ENCODE results near the gene MYT1. TPM values are rescaled to one million over a fixed set of nuclear protein-coding genes. Genes with fewer than 3 reads are reported as not detected.

MYT1 gene
- total RNA-seq, 1 donor from 2014 or later = not detected

- peaks cover 13% of the 10 kb centered on the region for H3K27me3 ChIP-seq (ENCODE audit: control insufficient read depth, insufficient read depth, low read length)
- TF ChIP-seq, protein P1, sequence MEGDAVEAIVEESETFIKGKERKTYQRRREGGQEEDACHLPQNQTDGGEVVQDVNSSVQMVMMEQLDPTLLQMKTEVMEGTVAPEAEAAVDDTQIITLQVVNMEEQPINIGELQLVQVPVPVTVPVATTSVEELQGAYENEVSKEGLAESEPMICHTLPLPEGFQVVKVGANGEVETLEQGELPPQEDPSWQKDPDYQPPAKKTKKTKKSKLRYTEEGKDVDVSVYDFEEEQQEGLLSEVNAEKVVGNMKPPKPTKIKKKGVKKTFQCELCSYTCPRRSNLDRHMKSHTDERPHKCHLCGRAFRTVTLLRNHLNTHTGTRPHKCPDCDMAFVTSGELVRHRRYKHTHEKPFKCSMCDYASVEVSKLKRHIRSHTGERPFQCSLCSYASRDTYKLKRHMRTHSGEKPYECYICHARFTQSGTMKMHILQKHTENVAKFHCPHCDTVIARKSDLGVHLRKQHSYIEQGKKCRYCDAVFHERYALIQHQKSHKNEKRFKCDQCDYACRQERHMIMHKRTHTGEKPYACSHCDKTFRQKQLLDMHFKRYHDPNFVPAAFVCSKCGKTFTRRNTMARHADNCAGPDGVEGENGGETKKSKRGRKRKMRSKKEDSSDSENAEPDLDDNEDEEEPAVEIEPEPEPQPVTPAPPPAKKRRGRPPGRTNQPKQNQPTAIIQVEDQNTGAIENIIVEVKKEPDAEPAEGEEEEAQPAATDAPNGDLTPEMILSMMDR (IDR thresholded peaks at IDR 0.05; ENCODE audit: insufficient read depth, low read length, poor library complexity, severe bottlenecking) = no peak
- H3K4me3 ChIP-seq (ENCODE audit: low read depth, low read length) = no peak overlapping the region
- no peak for DNase-seq (ENCODE audit: low read depth)
- H3K36me3 ChIP-seq (ENCODE audit: control insufficient read depth, insufficient read depth, low read length) = no peaks in the 10 kb centered on the region
Measured at GRCh38 chr20:64225828-64226598, 61.8 kb downstream of the MYT1 start.

DNA sequence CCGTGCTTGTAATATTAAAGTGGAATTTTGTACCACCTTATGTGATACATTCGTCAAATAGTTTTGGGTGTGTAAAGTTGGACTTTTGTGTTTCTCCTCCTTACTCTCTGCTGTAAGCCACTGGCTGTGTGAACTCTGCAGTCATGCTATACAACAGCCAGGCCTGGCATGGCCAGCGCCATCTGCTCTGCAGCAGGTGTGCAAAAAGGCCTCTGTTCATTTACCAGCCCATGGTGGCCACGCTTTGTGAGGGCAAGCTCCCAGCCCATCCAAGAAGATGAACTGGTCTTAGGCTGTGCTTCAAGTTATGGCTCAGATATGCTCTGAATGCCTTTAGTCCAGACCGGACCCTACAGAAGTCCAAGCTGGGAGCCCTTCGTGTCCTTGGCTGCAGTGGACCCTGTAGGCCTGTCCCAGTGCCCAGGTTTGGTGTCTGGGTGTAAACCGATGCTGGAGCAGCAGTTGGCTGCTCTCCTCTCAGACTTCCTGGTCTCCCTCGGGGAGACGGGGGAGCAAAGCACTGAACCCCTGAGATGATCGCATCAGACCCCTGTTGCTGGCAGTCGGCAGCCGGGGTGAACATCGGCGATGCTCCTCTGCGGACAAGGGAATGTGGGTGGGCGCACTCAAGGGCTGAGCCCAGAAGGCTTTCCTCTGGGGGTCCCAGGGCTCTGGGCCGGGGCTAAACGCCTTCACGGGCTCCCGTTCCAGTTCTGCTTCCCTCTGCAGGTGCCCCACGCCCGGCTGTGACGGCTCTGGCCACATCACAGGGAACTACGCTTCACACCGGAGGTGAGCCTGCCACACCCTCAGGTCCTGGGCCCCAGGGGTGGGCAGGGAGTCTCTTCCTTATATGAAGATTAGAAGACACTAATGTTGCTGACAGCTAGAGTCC is 62.7 kb downstream of the MYT1 start:
- DNase-seq (ENCODE audit: low read depth) = no peak
- no peak overlapping the region for H3K4me3 ChIP-seq (ENCODE audit: low read depth, low read length)
- TF ChIP-seq, protein P1 (IDR thresholded peaks at IDR 0.05; ENCODE audit: insufficient read depth, low read length, poor library complexity, severe bottlenecking) = no peak
- peaks cover 19% of the 10 kb centered on the region for H3K27me3 ChIP-seq (ENCODE audit: control insufficient read depth, insufficient read depth, low read length)
- no peaks in the 10 kb centered on the region for H3K36me3 ChIP-seq (ENCODE audit: control insufficient read depth, insufficient read depth, low read length)

DNA sequence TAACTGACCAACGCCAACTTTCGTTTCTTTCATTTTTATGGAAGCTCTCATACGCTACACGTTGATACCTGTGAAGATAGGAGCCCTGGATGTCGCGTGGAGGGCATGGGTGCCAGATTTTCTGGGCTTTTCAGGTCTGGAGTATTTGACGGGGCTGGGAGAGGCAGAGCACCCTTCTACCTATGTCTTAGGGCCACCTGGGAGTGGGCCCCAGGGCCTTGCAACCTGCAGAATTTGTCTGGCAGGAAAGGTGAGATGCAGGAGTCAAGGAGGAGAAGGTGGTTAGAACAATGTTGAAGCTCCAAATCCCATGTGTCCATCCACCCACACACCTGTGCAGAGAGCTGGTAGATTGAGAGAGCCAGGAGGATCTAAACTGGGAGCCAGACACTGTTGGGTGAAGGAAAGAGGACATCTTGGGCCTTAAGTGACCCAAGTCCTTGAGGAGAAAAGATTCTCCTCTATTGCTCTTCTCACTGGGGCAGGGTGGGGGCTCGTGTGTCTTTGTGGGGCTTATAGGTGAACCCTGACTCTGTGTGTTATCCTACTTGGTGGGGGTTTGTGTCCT is 63.9 kb downstream of the MYT1 start:
- Histone ChIP-seq H3K36me3 (ENCODE audit: control insufficient read depth, insufficient read depth, low read length) (no peaks in the 10 kb centered on the region), H3K27me3 (ENCODE audit: control insufficient read depth, insufficient read depth, low read length) (peaks cover 20% of the 10 kb centered on the region), H3K4me3 (ENCODE audit: low read depth, low read length) (no peak overlapping the region)
- TF ChIP-seq, protein P1 (IDR thresholded peaks at IDR 0.05; ENCODE audit: insufficient read depth, low read length, poor library complexity, severe bottlenecking) = no peak
- no peak for DNase-seq (ENCODE audit: low read depth)

GRCh38 chr20:64228751-64229506 is 64.7 kb downstream of the MYT1 start:
- H3K36me3 ChIP-seq (ENCODE audit: control insufficient read depth, insufficient read depth, low read length) = no peaks in the 10 kb centered on the region
- DNase-seq (ENCODE audit: low read depth) = no peak
- peaks cover 20% of the 10 kb centered on the region for H3K27me3 ChIP-seq (ENCODE audit: control insufficient read depth, insufficient read depth, low read length)
- H3K4me3 ChIP-seq (ENCODE audit: low read depth, low read length) = no peak overlapping the region
- TF ChIP-seq, protein P1 (IDR thresholded peaks at IDR 0.05; ENCODE audit: insufficient read depth, low read length, poor library complexity, severe bottlenecking) = no peak

DNA sequence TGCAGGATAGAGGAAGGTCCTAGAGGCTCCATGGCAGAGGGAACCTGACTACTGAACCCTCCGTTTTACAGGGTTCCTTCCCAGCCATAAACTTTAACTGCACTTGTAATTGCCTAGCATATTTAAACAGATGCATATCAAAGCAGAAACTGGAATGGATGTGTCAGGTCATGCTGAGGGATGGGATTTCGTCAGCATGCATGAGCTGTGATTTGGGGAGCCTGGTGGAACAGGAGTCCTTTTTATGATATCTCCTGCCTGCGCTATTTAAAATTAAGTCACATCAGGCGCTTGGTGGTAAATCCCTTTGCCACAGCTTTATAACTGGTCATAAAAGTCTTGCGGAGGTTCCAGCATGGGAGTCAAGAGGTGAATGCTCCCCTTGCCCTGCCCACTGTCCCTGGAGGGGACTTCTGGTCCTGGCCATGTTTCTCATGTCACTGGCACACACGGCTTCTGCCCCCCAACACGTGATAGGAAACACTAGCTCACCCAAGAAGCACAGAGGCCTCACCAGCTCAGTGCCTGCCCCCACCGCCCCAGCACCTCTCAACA is 65.3 kb downstream of the MYT1 start:
- Histone ChIP-seq H3K27me3 (ENCODE audit: control insufficient read depth, insufficient read depth, low read length) (peaks cover 20% of the 10 kb centered on the region), H3K36me3 (ENCODE audit: control insufficient read depth, insufficient read depth, low read length) (no peaks in the 10 kb centered on the region), H3K4me3 (ENCODE audit: low read depth, low read length) (no peak overlapping the region)
- TF ChIP-seq, protein P1 (IDR thresholded peaks at IDR 0.05; ENCODE audit: insufficient read depth, low read length, poor library complexity, severe bottlenecking) = no peak
- no peak for DNase-seq (ENCODE audit: low read depth)
